ENCODE measurements around the gene TRIM72. TPM values are rescaled to one million over a fixed set of nuclear protein-coding genes. Genes with fewer than 3 reads are reported as not detected.
"Not testable (repeated sequence)": the region's sequence is repeated elsewhere in the genome, so short reads cannot be mapped to it uniquely, and the experiment has no call there.

TRIM72 gene, protein sequence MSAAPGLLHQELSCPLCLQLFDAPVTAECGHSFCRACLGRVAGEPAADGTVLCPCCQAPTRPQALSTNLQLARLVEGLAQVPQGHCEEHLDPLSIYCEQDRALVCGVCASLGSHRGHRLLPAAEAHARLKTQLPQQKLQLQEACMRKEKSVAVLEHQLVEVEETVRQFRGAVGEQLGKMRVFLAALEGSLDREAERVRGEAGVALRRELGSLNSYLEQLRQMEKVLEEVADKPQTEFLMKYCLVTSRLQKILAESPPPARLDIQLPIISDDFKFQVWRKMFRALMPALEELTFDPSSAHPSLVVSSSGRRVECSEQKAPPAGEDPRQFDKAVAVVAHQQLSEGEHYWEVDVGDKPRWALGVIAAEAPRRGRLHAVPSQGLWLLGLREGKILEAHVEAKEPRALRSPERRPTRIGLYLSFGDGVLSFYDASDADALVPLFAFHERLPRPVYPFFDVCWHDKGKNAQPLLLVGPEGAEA
- not detected for total RNA-seq

DNA sequence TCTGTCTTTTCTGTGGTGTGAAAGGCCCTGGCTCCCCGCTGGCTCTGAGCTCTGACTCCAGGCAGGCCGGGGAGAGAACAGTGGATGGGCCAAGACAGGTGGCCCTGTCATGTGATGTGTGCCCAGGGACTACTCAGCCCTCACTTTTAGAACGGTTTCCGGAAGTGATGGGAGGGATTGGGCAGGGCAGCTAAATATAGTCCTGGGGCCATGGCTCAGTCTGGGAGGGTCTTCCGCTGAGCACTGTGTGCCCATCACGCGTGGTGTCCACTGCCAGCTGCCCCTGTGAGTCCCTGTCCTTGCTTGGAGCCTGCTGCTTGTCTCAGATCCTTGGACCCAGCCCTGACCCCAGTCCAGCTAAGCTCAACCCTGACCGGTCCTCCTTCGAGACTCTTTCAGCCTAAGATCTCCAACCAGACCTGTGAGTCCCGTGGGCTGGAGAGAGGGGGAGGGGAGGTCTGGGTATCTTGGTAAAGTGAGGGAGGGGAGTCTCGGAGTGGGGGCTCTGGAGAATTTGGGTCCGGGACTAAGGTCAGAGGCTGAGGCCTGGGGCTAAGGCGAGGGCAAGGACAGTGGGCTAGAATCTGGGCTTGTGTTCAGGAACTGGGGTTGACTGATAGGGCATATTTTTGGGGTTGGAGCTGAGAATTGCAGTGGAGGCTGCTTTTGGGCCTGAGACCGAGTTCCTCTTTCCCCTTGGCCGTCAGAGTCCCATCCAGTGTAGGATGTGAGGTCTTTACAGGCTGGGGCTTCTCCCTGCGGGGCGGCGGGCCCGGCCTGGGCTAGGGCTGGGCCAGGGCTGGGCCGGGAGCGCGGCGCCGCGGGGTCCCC, at the start of gene TRIM72:
Gene TRIM72 (plus strand): TSS at position 243 of the 831 bp plus-strand sequence. CDS start 620 bp downstream, outside the sequence.
- ATAC-seq (no peak), DNase-seq (ENCODE audit: low spot score) (no peak)

DNA sequence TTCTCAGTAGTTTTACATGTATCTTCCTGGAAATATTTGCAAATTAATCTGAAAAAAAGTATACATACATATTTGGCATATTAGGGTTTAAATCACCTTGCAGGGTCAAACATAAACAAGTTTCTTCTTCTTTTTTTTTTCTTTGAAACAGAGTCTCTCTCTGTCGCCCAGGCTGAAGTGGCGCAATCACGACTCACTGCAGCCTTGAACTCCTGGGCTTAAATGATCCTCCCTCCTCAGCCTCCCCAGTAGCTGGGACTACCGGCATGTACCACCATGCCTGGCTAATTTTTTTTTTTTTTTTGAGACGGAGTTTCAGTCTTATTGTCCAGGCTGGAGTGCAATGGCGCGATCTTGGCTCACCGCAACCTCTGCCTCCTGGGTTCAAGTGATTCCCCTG, 46.6 kb upstream of the TRIM72 start:
- DNase-seq (ENCODE audit: low spot score) (no peak), ATAC-seq (no peak)

DNA sequence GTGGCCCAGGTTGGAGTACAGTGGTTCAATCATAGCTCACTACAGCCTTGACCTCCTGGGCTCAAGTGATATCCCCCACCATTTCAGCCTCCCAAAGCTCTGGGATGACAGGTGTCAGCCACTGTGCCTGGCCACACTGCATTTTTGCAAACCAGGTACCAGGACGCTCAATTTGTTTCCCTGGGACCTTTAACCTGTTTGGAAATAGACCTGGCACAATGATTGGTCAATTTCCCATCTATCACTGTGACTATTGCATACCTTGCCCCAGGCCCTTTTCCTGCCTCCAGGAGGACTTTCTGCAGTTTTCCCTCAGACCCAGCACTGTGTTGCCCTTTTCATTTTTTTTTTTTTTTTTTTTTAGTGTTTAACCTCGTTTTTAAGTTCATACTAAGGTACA, 45.1 kb upstream of the TRIM72 start:
- ATAC-seq (peak; percentile 96), DNase-seq (ENCODE audit: low spot score) (no peak)

DNA sequence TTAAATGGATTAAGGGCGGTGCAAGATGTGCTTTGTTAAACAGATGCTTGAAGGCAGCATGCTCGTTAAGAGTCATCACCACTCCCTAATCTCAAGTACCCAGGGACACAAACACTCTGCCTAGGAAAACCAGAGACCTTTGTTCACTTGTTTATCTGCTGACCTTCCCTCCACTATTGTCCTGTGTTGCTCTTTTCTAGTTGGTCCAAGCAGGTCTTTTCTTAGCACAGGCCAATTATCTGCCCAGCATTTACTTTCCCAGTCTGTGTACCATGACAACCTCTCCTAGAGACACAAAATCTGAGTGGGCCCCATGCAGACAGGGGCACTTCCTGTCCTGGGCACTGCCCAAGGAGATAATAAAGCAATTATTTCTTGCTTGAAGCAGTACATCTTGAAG, 43.9 kb upstream of the TRIM72 start:
- DNase-seq (ENCODE audit: low spot score); ATAC-seq: not testable (repeated sequence)

DNA sequence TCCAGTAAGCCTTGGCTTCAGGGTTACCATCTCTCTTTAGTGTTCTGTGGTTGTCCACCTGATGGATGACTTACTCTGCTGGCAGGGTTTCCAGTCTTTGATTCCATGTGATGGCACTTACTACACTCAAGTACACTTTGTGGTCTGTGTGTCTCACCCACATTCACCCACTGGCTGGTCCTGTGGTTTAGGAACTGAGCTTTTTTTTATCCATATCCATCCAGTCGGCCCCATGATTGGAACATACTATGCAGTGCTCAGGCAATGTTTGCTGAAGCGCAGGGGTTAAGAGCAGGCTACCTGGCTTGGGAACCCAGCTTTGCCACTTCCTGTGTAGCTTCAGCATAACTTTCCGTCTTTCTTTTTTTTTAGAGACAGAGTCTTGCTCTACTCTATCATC, 36.8 kb upstream of the TRIM72 start:
- ATAC-seq (no peak), DNase-seq (ENCODE audit: low spot score) (no peak)

DNA sequence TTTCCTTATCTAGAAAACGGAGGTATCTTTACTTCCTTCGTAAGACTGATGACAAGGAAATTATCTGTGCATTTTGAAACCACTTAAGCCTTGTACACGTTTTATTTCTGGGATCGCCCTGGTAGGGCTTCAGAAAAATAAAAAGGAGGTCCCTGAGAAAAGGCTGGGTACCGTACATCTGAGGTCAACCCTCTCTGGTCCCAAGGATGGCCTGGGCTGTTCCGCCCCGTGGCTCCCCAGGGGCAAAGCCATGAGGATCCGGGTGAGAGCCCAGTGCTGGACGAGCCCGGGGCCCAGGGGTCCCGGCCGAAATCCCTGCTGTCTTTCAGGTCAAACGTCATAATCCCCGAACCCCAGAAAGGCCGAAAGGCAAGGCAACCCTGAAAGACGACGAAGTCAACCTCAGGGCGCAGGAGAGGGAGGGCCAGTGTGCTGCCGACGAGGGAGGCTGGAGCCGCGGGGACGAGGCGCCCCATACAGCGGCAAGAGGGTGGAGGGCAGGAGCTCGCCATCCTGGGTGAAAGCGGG, 34.6 kb upstream of the TRIM72 start:
- ATAC-seq = no peak
- no peak for DNase-seq (ENCODE audit: low spot score)

DNA sequence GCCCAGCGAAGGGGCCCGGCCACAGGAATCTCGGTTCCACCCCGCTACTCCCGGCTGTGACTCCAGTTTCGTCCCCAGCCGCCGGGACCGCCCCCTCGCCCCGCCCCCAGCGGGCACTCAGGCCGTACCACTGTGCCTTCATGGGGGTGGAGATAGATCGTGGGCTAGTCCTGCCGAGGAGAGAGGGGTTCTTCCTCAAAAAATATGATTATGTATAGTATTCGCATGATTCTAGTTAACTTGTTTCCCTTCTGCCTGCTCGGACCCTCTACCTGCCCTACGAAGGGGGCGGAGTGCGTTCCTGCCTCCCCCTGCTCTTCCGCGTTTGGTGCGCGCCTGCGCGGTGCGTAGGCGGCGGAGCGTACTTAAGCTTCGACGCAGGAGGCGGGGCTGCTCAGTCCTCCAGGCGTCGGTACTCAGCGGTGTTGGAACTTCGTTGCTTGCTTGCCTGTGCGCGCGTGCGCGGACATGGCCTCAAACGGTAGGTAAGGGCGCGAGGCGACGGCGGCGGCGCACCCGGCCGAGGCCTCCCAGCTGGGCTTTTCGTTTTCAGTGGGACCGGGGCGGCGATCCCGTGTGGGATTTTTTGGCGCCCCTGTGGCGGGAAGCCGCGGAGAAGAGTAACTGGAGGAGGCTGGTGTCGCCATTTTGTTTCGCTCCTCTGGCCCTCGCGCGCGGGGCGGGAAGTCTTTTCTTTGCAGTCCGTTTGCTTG, 34.0 kb upstream of the TRIM72 start, which contains the start of gene FUS:
Gene FUS (plus strand): TSS at position 393 of the 713 bp plus-strand sequence. CDS start 76 bp downstream, at position 469.
- ATAC-seq (peak; percentile 89), DNase-seq (ENCODE audit: low spot score) (peak; percentile 93)

DNA sequence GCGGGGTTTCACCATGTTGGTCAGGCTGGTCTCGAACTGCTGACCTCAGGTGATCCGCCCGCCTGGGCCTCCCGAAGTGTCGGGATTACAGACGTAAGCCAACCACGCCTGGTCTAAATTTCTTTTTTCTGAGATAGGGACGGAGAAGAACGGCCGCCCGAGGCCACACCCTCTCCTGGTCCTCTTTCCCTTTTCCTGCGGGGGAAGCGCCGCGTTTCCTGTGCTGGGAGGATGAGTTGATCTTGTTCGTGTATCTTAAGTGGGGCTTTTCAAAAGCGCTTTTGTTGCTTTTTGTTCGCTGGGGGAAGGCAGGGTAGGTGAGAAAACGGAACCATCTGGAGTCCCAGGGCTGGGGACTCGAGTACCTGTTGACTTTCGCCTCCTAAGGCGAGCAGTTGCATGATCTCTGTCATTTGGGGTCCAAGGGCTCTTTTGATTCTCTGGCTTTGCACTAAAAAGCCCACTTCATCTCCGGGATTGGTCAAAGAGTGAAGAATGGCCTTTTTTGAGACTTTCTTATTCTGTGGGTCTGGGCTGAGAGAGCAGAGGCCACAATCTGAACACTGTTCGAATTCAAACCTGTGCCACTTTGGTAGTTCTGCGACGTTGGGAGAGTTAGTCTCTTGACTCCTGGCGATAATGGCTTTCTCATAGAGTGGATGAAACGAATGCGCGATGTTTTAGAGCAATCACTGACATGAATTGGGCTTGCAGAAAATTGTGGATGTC, 32.7 kb upstream of the TRIM72 start:
- ATAC-seq (no peak), DNase-seq (ENCODE audit: low spot score) (peak; percentile 55)

DNA sequence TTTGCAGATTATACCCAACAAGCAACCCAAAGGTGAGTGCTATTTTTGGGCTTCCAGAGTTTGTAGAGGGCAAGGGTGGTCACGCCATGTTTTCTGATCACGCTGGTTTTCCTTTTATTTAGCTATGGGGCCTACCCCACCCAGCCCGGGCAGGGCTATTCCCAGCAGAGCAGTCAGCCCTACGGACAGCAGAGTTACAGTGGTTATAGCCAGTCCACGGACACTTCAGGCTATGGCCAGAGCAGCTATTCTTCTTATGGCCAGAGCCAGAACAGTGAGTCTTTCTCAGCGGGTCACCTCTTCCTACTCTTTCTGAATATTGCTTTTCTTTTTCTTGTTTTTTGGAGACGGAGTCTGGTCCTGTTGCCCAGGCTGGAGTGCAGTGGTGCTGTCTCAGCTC, 31.5 kb upstream of the TRIM72 start:
- DNase-seq (ENCODE audit: low spot score) (no peak), ATAC-seq (no peak)

DNA sequence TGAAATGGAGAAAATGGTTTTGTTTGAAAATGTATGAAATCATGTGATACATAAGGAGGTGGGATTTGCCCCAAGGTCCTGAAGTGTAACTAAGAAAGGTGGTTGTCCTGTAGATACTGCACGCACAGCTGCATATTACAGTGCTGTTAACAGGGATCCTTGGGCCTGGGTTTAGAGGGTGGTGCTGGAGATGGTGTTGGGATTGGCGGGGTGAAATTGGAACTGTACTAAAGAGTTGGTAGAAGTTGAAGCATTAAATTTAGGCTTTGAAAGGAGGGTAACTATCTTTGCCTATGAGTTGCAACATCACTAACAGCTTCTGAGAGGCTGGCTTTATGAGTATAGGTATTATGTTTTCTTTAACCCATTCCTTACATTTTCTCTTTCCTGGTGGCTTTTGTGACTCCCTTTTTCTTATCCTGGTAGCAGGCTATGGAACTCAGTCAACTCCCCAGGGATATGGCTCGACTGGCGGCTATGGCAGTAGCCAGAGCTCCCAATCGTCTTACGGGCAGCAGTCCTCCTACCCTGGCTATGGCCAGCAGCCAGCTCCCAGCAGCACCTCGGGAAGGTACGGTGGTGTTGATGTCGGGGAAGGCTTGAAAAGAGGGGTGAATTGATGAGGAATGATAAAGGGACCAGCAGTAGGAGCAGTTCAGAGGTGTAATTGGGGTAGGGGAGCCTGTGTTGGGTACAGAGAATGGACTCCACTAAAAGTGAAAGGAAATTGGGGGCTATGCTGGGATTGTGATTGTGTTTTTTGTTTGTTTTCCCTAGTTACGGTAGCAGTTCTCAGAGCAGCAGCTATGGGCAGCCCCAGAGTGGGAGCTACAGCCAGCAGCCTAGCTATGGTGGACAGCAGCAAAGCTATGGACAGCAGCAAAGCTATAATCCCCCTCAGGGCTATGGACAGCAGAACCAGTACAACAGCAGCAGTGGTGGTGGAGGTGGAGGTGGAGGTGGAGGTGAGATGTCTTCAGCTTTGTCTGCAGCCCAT, 30.2 kb upstream of the TRIM72 start:
- ATAC-seq = no peak

DNA sequence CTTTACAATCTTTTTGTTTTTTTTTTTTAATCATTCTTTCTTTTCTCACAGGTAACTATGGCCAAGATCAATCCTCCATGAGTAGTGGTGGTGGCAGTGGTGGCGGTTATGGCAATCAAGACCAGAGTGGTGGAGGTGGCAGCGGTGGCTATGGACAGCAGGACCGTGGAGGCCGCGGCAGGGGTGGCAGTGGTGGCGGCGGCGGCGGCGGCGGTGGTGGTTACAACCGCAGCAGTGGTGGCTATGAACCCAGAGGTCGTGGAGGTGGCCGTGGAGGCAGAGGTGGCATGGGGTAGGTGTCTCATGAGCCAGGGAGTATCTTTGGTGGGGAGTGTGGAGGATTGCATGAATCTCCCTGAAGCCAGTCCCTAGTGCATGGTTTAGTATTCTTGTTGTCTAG, 29.0 kb upstream of the TRIM72 start:
- DNase-seq (ENCODE audit: low spot score) = no peak
- ATAC-seq = no peak

More for the DNA sequence above, 30.2 kb upstream of the TRIM72 start:
- DNase-seq (ENCODE audit: low spot score) = no peak

DNA sequence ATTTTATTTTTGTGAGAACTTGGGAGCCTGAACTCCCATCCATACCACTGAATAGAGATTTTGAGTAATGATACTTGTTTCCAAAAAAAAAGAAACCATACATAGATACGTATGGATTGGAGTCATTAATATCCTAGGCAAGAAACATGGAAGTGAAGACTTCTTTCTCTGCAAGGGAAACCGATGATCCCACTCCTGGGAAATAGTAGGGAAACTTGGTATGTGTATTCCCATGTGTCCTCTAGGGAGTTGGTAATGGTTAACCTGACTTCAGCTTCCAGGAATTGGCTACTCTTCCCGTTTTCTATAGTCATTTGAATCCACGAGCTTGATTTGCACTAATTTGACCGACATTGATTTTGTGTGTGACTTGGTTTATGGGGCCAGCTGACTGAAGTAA, 28.6 kb upstream of the TRIM72 start:
- ATAC-seq (no peak), DNase-seq (ENCODE audit: low spot score) (no peak)

DNA sequence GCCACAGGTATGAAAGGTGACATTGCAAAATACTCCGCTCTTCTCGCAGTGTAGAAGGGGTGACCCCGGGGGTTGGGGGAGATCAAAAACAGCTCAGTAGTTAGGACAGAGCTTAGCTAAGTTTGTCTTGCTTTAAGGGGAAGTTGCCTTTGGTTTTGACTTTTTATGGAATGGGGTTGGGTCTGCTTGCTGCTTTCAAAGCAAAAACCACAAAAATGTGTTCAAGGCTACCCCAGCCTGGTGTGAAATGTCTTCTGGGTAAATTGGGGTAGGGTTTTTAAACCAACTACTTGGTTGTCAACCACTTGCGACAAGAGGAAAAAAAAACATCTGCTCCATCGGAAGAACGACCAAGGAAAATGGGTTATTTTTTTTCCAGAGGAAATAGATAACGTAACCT, 27.7 kb upstream of the TRIM72 start:
- DNase-seq (ENCODE audit: low spot score) (no peak), ATAC-seq (no peak)

DNA sequence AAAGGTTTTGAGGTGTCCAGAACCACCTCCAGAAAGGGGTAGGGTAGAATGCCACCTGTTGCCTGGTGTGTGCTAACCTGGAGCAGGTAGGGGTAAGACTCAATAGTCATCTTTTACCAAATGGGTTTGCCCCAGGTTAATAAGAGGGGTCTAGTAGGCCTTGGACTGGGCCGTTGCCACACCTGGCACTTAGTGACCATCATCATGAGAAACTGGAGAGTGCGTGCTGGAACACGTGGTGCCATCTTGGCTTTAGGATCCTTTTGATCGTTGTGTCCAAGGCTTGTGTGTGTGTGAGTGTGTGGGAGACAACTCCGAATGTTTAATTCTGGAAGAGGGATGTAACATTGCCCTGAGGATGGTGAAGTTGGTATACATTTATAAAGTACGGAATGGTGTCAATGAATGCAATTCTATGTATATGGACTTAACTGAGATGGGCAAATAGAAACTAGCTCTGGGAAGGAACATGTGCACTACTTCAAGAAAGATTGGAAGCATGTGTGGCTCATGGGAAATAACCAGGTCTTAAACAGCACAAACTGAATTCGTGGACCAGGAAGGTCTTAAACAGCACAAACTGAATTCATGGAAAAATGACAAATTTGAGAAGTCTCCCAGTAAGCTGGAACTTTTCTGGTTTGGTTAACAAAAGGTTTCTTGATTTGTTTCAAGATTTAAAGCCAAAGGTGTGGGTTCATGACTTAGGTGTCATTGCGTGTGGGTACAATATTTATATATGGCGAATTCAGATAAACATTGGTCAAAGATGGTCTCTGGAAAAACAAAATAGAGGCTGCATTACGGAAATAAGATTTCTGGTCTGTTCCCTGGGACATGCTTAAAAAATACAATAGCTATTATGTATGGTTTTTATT, 26.8 kb upstream of the TRIM72 start:
- DNase-seq (ENCODE audit: low spot score) (no peak), ATAC-seq (no peak)

DNA sequence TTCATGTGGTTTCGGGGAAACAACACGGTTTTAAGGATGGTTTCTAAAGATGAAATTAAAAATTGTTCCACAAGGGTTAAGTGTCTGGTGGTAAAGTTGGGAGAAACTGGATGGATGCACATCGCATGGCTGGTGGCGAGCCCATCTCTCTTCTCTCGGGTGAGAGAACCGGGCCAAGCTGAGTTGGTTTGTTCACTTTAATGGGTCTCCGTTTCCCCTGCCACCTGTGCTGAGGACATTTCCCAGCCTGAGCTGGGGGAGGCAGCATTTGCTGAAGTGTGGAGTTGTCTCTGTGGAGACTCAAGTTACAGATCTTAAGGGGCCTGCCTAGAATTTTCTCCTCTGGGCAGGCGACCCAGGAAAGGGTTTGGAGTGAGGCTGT, 26.1 kb upstream of the TRIM72 start:
- DNase-seq (ENCODE audit: low spot score) = no peak
- no peak for ATAC-seq

DNA sequence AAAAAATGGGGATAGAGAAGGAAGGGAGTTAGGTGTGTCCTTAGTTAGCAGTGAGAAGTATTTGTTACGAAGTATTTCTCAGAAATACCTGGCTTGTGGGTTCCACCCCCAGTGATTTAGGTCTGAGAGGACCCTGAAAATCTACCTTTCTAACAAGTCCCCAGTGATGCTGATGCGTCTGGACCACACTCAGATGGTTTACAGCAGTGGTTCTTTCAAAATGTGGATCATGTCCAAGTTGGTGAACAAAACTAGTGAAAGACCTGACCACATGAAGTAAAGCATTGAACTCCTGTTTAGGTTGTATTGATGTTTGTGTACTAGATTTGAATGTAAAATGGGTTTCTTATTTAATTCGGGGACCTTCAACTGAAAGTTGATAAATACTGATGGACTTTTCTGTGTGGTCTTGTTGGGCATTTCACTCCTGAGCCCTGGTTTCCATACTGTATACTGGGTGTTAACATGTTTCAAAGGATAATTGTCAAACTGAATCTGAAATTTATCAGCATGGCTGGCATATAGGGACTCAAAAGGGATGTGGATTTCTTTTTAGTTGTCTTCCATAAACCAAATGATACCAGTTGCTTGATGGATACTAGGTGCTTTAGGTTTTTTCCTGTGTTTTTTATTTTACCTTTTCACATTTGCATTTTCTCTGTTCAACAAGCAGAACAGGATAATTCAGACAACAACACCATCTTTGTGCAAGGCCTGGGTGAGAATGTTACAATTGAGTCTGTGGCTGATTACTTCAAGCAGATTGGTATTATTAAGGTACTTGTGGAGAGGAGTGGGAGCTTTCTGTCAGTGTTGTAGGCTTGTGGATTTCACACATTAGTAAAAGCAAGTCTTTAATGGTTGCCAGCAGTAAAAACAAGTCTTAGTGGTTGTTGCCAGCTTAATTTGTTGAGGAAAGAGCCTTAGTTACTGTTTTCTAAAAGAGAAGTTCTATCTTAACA, 25.2 kb upstream of the TRIM72 start:
- DNase-seq (ENCODE audit: low spot score) (no peak), ATAC-seq (no peak)

DNA sequence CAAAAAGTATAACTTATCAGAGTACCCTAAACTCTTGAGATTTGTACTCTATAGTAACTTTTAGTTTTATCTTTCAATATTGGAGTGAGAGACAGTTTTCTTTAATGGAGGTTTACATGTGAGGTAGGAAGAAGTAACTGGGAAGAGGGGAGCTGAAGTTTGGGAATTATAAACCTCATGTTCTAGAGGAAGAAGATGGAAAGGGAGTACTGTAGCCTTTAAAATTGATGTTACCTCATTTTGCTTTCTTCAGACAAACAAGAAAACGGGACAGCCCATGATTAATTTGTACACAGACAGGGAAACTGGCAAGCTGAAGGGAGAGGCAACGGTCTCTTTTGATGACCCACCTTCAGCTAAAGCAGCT, 24.5 kb upstream of the TRIM72 start:
- ATAC-seq (no peak), DNase-seq (ENCODE audit: low spot score) (no peak)
